MCF 10A (cell line): ENCODE results near the gene KRTAP22-2. TPM values are rescaled to one million over a fixed set of nuclear protein-coding genes. Genes with fewer than 3 reads are reported as not detected.

Experiments
- BruUV-seq: library from RNA; stranded (reverse); fragments of 400-500 nt; replicated peaks from 2 replicates; lab custom pipeline; 2021; lab: Mats Ljungman, UMichigan
- CTCF ChIA-PET: fragments of 300-600 bp; sonication (Branson Sonifier 250); formaldehyde crosslinking; extraction: SDS; loops from one replicate; lab custom pipeline; 2021; ENCODE audit warnings: antibody characterized with exemption, inconsistent platforms; lab: Yijun Ruan, JAX
- POLR2A ChIA-PET: fragments of 300-600, 350-650 bp; sonication (Branson Sonifier 250); formaldehyde crosslinking; extraction: SDS; loops from one replicate; lab custom pipeline; 2020; ENCODE audit warnings: antibody characterized with exemption, inconsistent platforms; lab: Yijun Ruan, JAX
- DNase-seq: peaks from one replicate; pipeline ENCODE4 v3.0.0-alpha.2; 2018; ENCODE audit not compliant: unreplicated experiment
- H3K27ac Mint-ChIP-seq: one replicate; pipeline ENCODE4 v1.8.0; 2022; ENCODE audit warnings: mild to moderate bottlenecking, low read depth, mixed read lengths; ENCODE audit not compliant: unreplicated experiment
- H3K27me3 Mint-ChIP-seq: one replicate; pipeline ENCODE4 v1.8.0; 2022; ENCODE audit warnings: mixed read lengths; ENCODE audit not compliant: insufficient read depth, unreplicated experiment
- H3K36me3 Mint-ChIP-seq: one replicate; pipeline ENCODE4 v1.8.0; 2022; ENCODE audit warnings: mild to moderate bottlenecking, moderate library complexity, mixed read lengths; ENCODE audit not compliant: insufficient read depth, unreplicated experiment
- H3K4me1 Mint-ChIP-seq: one replicate; pipeline ENCODE4 v1.8.0; 2022; ENCODE audit warnings: mixed read lengths; ENCODE audit not compliant: insufficient read depth, unreplicated experiment
- H3K4me3 Mint-ChIP-seq: one replicate; pipeline ENCODE4 v1.8.0; 2022; ENCODE audit warnings: mild to moderate bottlenecking, moderate library complexity, mixed read lengths; ENCODE audit not compliant: unreplicated experiment
- H3K9me3 Mint-ChIP-seq: one replicate; pipeline ENCODE4 v1.8.0; 2022; ENCODE audit warnings: mixed read lengths; ENCODE audit not compliant: unreplicated experiment
- CTCF ChIP-seq: fragments of 200-600 bp; IDR thresholded peaks from one replicate; pipeline ENCODE4 v1.8.0; 2022; ENCODE audit warnings: antibody characterized with exemption, mild to moderate bottlenecking; ENCODE audit not compliant: unreplicated experiment
- intact Hi-C: fragments of 100-400 bp; cut with micrococcal nuclease; formaldehyde crosslinking; loops from 2 replicates; pipeline ENCODE4 v1.14.1; 2022
- total RNA-seq: library from RNA; stranded (reverse); gene quantifications from 2 replicates; pipeline ENCODE4 v1.2.3, GENCODE V29; 2022

Gene KRTAP22-2
- total RNA-seq, 1 experiment from 2014 or later = not detected

DNA sequence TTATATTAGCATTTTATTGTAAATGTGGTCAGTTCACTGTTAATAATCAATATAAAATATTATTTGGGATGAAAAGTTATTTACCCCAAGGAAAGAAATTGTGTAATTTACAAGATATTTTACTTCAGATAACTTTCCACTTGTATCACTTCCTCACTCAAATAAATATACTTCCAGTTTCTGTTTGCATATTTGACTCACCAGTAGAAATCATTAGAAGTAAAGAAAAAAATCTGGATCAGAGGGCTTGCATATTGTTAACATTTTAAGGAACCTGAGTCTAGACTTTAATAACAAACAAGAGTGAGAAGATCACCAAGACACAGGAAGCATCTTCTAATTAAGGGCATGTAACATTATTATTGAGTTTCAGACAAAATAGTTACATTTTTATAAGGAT is 29.9 kb upstream of the KRTAP22-2 start:
- DNase-seq = no peak
- Mint-ChIP-seq H3K9me3 (no peaks in the 10 kb centered on the region), H3K36me3 (no peaks in the 10 kb centered on the region), H3K27ac (no peak overlapping the region), H3K4me3 (no peak overlapping the region), H3K27me3 (no peaks in the 10 kb centered on the region), H3K4me1 (no peaks in the 10 kb centered on the region)
- TF ChIP-seq CTCF = no peak
- ChIA-PET POLR2A (no interaction called here), CTCF (interaction anchor here (0.6 kb wide), 1 partner anchor 219 kb away, joined by 3 read pairs; no protein-coding TSS in a partner anchor)
- BruUV-seq = no TSS peak
- intact Hi-C loops = no loop called here

- no peak for DNase-seq
- no peaks in the 10 kb centered on the region for H3K27me3 Mint-ChIP-seq
- ChIA-PET CTCF (no interaction called here), POLR2A (no interaction called here)
- no peak within 1 kb of the TSS for H3K4me3 Mint-ChIP-seq
- no peaks in the 10 kb centered on the region for H3K9me3 Mint-ChIP-seq
- no peak within 1 kb of the TSS for H3K27ac Mint-ChIP-seq
- H3K36me3 Mint-ChIP-seq = no peaks in the 10 kb centered on the region
- intact Hi-C loops = no loop called here
- no peak for TF ChIP-seq CTCF
- no peaks in the 10 kb centered on the region for H3K4me1 Mint-ChIP-seq
- no TSS peak for BruUV-seq
These were observed 25.9 kb upstream of the KRTAP22-2 start, which contains the start of gene KRTAP20-1 for GRCh38 chr21:30616125-30616524. TSS of gene KRTAP20-1 (plus strand) at chr21:30616425. CDS start at chr21:30616455, 30 bp downstream.

DNA sequence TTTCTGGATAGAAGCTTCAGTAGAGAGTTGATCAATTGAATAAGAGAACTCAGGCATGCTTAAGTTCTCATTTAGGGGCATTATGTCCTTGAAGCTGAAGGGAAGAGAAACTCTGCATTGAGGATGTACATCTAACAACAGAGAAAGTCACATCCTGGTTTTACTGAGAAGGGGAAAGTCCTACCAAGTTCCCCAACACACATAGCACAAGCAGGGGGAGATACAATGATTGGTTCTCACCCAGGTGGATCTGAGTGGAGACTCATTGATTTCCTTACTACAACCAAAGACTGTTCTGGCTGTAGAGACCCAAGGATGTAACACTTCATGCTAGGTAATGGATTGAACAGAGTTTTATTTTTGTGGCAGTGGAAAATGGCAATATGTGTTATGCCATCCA is 25.0 kb upstream of the KRTAP22-2 start:
- Mint-ChIP-seq H3K9me3 (no peaks in the 10 kb centered on the region), H3K27me3 (no peaks in the 10 kb centered on the region), H3K36me3 (no peaks in the 10 kb centered on the region), H3K4me3 (no peak overlapping the region), H3K4me1 (no peaks in the 10 kb centered on the region), H3K27ac (no peak overlapping the region)
- intact Hi-C loops = no loop called here
- TF ChIP-seq CTCF = no peak
- no peak for DNase-seq
- ChIA-PET POLR2A (no interaction called here), CTCF (no interaction called here)
- no TSS peak for BruUV-seq

GRCh38 chr21:30613836-30614235 is 23.6 kb upstream of the KRTAP22-2 start, which contains the start of gene KRTAP6-1:
TSS of gene KRTAP6-1 (minus strand) at chr21:30613930. CDS start at chr21:30613904, 26 bp downstream.
- Mint-ChIP-seq H3K9me3 (no peaks in the 10 kb centered on the region), H3K4me1 (no peaks in the 10 kb centered on the region), H3K27me3 (no peaks in the 10 kb centered on the region), H3K27ac (no peak within 1 kb of the TSS), H3K36me3 (no peaks in the 10 kb centered on the region), H3K4me3 (no peak within 1 kb of the TSS)
- ChIA-PET CTCF (no interaction called here), POLR2A (no interaction called here)
- BruUV-seq = no TSS peak
- TF ChIP-seq CTCF = no peak
- intact Hi-C loops = no loop called here
- no peak for DNase-seq
